Measurements from ENCODE around the gene JAK3. TPM values are rescaled to one million over a fixed set of nuclear protein-coding genes. Genes with fewer than 3 reads are reported as not detected.

Gene JAK3
- total and polyA plus RNA-seq, 4 donors, result 2.3 to 33.3 (median 9.0) TPM

- no peaks in the 10 kb centered on the region for H3K9me3 ChIP-seq (ENCODE audit: control insufficient read depth, low read length)
- no peaks in the 10 kb centered on the region for H3K27me3 ChIP-seq (ENCODE audit: control insufficient read depth in 1 of 2, insufficient read depth in 2 of 2, low read length in 1 of 2)
- H3K4me1 ChIP-seq (ENCODE audit: control insufficient read depth in 1 of 2, insufficient read depth in 2 of 2, low read length in 2 of 2), result peaks cover 2 to 6% of the 10 kb centered on the region in 2 donors
- peaks cover 0 to 1% of the 10 kb centered on the region in 2 donors for H3K36me3 ChIP-seq (ENCODE audit: control insufficient read depth in 1 of 2, insufficient read depth in 2 of 2, low read length in 1 of 2)
- DNase-seq (no peak), ATAC-seq (ENCODE audit: low FRiP score) (no peak)
- no peak overlapping the region for H3K27ac ChIP-seq (ENCODE audit: low read depth in 1 of 2, low read length in 2 of 2)
- 55 to 56% methylated on average over 7 of the region's 7 CpGs for WGBS, 2 donors
- intact Hi-C loops (cut with DNase I), result loop anchor here in 1 of 2 donors (5.0 kb wide), 1 partner anchor 136 kb away; no protein-coding TSS in a partner anchor
- peak overlapping the region in 1 of 2 donors; percentile 83 for H3K4me3 ChIP-seq (ENCODE audit: low read length in 2 of 2)
These were observed 13.2 kb upstream of the JAK3 start for GRCh38 chr19:17860993-17861360.

GRCh38 chr19:17860331-17860992 is 12.7 kb upstream of the JAK3 start:
- H3K27me3 ChIP-seq (ENCODE audit: control insufficient read depth in 1 of 2, insufficient read depth in 2 of 2, low read length in 1 of 2), result no peaks in the 10 kb centered on the region
- H3K36me3 ChIP-seq (ENCODE audit: control insufficient read depth in 1 of 2, insufficient read depth in 2 of 2, low read length in 1 of 2), result peaks cover 0 to 1% of the 10 kb centered on the region in 2 donors
- H3K4me1 ChIP-seq (ENCODE audit: control insufficient read depth in 1 of 2, insufficient read depth in 2 of 2, low read length in 2 of 2), result peaks cover 2 to 6% of the 10 kb centered on the region in 2 donors
- peak overlapping the region in 1 of 2 donors; percentile 2 for H3K27ac ChIP-seq (ENCODE audit: low read depth in 1 of 2, low read length in 2 of 2)
- WGBS, 2 donors, result 2% methylated on average over 22 of the region's 22 CpGs
- H3K4me3 ChIP-seq (ENCODE audit: low read length in 2 of 2), result peak overlapping the region; percentile 31 to 83
- H3K9me3 ChIP-seq (ENCODE audit: control insufficient read depth, low read length), result no peaks in the 10 kb centered on the region
- intact Hi-C loops (cut with DNase I), result loop anchor here in 1 of 2 donors (5.0 kb wide), 1 partner anchor 137 kb away; no protein-coding TSS in a partner anchor
- DNase-seq (no peak), ATAC-seq (ENCODE audit: low FRiP score) (no peak)

GRCh38 chr19:17859533-17860330 is 11.9 kb upstream of the JAK3 start, which contains the start of gene RPL18A:
RPL18A (plus strand) TSS chr19:17859910; CDS start chr19:17859957, 47 bp downstream.
- H3K4me3 ChIP-seq (ENCODE audit: low read length in 2 of 2), result peak within 1 kb of the TSS; percentile 31 to 83
- no peaks in the 10 kb centered on the region for H3K9me3 ChIP-seq (ENCODE audit: control insufficient read depth, low read length)
- peak within 1 kb of the TSS in 1 of 2 donors; percentile 2 for H3K27ac ChIP-seq (ENCODE audit: low read depth in 1 of 2, low read length in 2 of 2)
- H3K36me3 ChIP-seq (ENCODE audit: control insufficient read depth in 1 of 2, insufficient read depth in 2 of 2, low read length in 1 of 2), result peaks cover 0 to 1% of the 10 kb centered on the region in 2 donors
- peak; percentile 98 for ATAC-seq (ENCODE audit: low FRiP score)
- peak; percentile 99 for DNase-seq
- intact Hi-C loops (cut with DNase I), result loop anchor here (2.0 to 10.0 kb wide), 4 partner anchors 73 to 385 kb away; partner anchors contain the start of genes CCDC124 (in 1 of the 2) and SLC27A1 (in 1 of the 2)
- 0% methylated on average over 73 to 80 of the region's 80 CpGs for WGBS, 2 donors
- no peaks in the 10 kb centered on the region for H3K27me3 ChIP-seq (ENCODE audit: control insufficient read depth in 1 of 2, insufficient read depth in 2 of 2, low read length in 1 of 2)
- H3K4me1 ChIP-seq (ENCODE audit: control insufficient read depth in 1 of 2, insufficient read depth in 2 of 2, low read length in 2 of 2), result peaks cover 2 to 6% of the 10 kb centered on the region in 2 donors

- Histone ChIP-seq H3K9me3 (ENCODE audit: control insufficient read depth, low read length) (peaks cover 2% of the 10 kb centered on the region), H3K4me1 (ENCODE audit: control insufficient read depth in 1 of 2, insufficient read depth in 2 of 2, low read length in 2 of 2) (no peaks in the 10 kb centered on the region), H3K36me3 (ENCODE audit: control insufficient read depth in 1 of 2, insufficient read depth in 2 of 2, low read length in 1 of 2) (no peaks in the 10 kb centered on the region), H3K27ac (ENCODE audit: low read depth in 1 of 2, low read length in 2 of 2) (no peak overlapping the region), H3K4me3 (ENCODE audit: low read length in 2 of 2) (no peak overlapping the region), H3K27me3 (ENCODE audit: control insufficient read depth in 1 of 2, insufficient read depth in 2 of 2, low read length in 1 of 2) (no peaks in the 10 kb centered on the region)
- peak; percentile 78 for ATAC-seq (ENCODE audit: low FRiP score)
- WGBS, 2 donors, result 13% methylated on average over 29 of the region's 29 CpGs
- intact Hi-C loops (cut with DNase I), result loop anchor here in 1 of 2 donors (10.0 kb wide), 1 partner anchor 381 kb away; the partner anchor contains the start of gene SLC27A1
- peak; percentile 89 to 97 for DNase-seq
These were observed 7.7 kb upstream of the JAK3 start for GRCh38 chr19:17855280-17856152.

- DNase-seq, result no peak
- no peak overlapping the region for H3K27ac ChIP-seq (ENCODE audit: low read depth in 1 of 2, low read length in 2 of 2)
- intact Hi-C loops (cut with DNase I), result loop anchor here in 1 of 2 donors (10.0 kb wide), 1 partner anchor 379 kb away; the partner anchor contains the start of gene SLC27A1
- 81 to 89% methylated on average over 6 of the region's 6 CpGs for WGBS, 2 donors
- H3K4me3 ChIP-seq (ENCODE audit: low read length in 2 of 2), result no peak overlapping the region
- H3K4me1 ChIP-seq (ENCODE audit: control insufficient read depth in 1 of 2, insufficient read depth in 2 of 2, low read length in 2 of 2), result no peaks in the 10 kb centered on the region
- H3K27me3 ChIP-seq (ENCODE audit: control insufficient read depth in 1 of 2, insufficient read depth in 2 of 2, low read length in 1 of 2), result no peaks in the 10 kb centered on the region
- no peaks in the 10 kb centered on the region for H3K36me3 ChIP-seq (ENCODE audit: control insufficient read depth in 1 of 2, insufficient read depth in 2 of 2, low read length in 1 of 2)
- no peak for ATAC-seq (ENCODE audit: low FRiP score)
- H3K9me3 ChIP-seq (ENCODE audit: control insufficient read depth, low read length), result peaks cover 2% of the 10 kb centered on the region
These were observed 6.3 kb upstream of the JAK3 start for GRCh38 chr19:17854061-17854460.

- ATAC-seq (ENCODE audit: low FRiP score), result no peak
- intact Hi-C loops (cut with DNase I), result no loop called here
- H3K4me1 ChIP-seq (ENCODE audit: control insufficient read depth in 1 of 2, insufficient read depth in 2 of 2, low read length in 2 of 2), result no peaks in the 10 kb centered on the region
These were observed 962 bp upstream of the JAK3 start for GRCh38 chr19:17848595-17849292.

GRCh38 chr19:17846146-17846545 is 1.6 kb downstream of the JAK3 start:
- no peak overlapping the region for H3K27ac ChIP-seq (ENCODE audit: low read depth in 1 of 2, low read length in 2 of 2)
- ATAC-seq (ENCODE audit: low FRiP score) (no peak), DNase-seq (no peak)
- H3K36me3 ChIP-seq (ENCODE audit: control insufficient read depth in 1 of 2, insufficient read depth in 2 of 2, low read length in 1 of 2), result no peaks in the 10 kb centered on the region
- no peak overlapping the region for H3K4me3 ChIP-seq (ENCODE audit: low read length in 2 of 2)
- H3K9me3 ChIP-seq (ENCODE audit: control insufficient read depth, low read length), result no peaks in the 10 kb centered on the region
- no peaks in the 10 kb centered on the region for H3K4me1 ChIP-seq (ENCODE audit: control insufficient read depth in 1 of 2, insufficient read depth in 2 of 2, low read length in 2 of 2)
- intact Hi-C loops (cut with DNase I), result no loop called here
- WGBS, 2 donors, result 89 to 90% methylated on average over 8 of the region's 8 CpGs
- no peaks in the 10 kb centered on the region for H3K27me3 ChIP-seq (ENCODE audit: control insufficient read depth in 1 of 2, insufficient read depth in 2 of 2, low read length in 1 of 2)

More at GRCh38 chr19:17848595-17849292, 962 bp upstream of the JAK3 start:
- whole genome bisulfite sequencing, 2 donors, result 88 to 91% methylated on average over 14 of the region's 14 CpGs
- peaks cover 2% of the 10 kb centered on the region for H3K9me3 ChIP-seq (ENCODE audit: control insufficient read depth, low read length)
- no peak overlapping the region for H3K27ac ChIP-seq (ENCODE audit: low read depth in 1 of 2, low read length in 2 of 2)
- no peak for DNase-seq
- H3K36me3 ChIP-seq (ENCODE audit: control insufficient read depth in 1 of 2, insufficient read depth in 2 of 2, low read length in 1 of 2), result no peaks in the 10 kb centered on the region
- no peaks in the 10 kb centered on the region for H3K27me3 ChIP-seq (ENCODE audit: control insufficient read depth in 1 of 2, insufficient read depth in 2 of 2, low read length in 1 of 2)
- H3K4me3 ChIP-seq (ENCODE audit: low read length in 2 of 2), result no peak overlapping the region

All from aorta (tissue), 5 donors.